ENCODE measurements around the gene DMRT3. TPM values are rescaled to one million over a fixed set of nuclear protein-coding genes. Genes with fewer than 3 reads are reported as not detected.

DMRT3 gene, protein sequence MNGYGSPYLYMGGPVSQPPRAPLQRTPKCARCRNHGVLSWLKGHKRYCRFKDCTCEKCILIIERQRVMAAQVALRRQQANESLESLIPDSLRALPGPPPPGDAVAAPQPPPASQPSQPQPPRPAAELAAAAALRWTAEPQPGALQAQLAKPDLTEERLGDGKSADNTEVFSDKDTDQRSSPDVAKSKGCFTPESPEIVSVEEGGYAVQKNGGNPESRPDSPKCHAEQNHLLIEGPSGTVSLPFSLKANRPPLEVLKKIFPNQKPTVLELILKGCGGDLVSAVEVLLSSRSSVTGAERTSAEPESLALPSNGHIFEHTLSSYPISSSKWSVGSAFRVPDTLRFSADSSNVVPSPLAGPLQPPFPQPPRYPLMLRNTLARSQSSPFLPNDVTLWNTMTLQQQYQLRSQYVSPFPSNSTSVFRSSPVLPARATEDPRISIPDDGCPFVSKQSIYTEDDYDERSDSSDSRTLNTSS
- 1.1 TPM for total RNA-seq
- long read RNA-seq, partial matches to known transcripts: 0 of 1 reads
- long read RNA-seq, other reads (novel, unspliced or antisense): 0 of 1 reads

DNA sequence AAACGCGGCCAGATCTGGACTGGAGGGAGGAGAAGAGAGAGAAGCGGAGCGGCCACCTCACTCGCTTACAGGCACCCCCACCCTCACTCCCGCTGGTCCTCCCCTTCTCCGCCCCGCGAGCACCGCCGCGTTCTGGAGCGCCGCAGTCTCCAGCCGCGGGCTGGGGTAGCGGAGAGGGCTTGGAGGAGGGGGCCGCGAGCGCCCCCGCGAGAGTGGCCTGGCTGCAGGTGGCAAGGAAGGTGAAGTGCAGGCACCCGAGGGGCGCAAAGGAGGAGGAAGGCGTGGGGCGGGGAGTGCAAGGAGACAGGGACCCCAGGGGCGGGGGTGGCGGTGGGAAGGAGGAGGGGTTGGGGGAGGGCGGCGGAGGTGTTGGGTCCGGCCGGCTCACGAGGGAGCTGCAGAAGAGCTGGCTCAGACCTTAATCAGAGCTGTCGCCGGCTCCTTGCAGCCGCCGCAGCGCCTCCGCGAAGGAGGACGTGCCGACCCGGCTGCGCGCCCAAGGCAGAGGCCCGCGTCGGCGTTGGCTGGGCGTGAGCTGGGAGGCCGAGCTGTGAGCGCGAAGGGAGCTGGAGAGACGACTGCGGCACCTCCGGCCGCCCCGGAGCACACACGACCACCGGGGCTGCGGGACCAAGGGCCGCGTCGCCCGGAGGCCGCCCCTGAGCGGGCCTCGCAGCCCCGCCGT is at the start of gene DMRT3:
TSS of gene DMRT3 (plus strand) at position 398 of the 685 bp plus-strand sequence. CDS start 347 bp downstream, outside the sequence.
- DNase-seq (ENCODE audit: low spot score): no peak

DNA sequence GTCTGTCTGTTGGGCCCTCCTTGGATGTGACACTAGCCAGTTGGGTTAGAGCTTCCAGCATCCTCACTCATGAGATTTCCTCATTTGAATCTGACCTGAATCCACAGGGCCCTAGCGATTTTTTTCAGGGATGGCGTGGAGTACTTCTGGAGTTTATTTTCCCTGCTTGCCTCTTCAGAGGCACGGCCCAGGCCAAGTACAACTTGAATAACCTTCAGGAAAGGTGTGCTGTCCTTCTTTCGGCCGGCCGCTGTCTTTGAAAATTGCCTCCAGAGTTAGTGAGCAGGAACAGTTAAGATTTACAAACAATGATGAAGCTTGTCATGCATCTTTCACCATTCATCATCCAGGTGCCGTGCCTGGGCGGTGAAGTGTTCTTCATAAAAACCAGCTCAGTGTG is 49.5 kb upstream of the DMRT3 start:
- no peak for DNase-seq (ENCODE audit: low spot score)

DNA sequence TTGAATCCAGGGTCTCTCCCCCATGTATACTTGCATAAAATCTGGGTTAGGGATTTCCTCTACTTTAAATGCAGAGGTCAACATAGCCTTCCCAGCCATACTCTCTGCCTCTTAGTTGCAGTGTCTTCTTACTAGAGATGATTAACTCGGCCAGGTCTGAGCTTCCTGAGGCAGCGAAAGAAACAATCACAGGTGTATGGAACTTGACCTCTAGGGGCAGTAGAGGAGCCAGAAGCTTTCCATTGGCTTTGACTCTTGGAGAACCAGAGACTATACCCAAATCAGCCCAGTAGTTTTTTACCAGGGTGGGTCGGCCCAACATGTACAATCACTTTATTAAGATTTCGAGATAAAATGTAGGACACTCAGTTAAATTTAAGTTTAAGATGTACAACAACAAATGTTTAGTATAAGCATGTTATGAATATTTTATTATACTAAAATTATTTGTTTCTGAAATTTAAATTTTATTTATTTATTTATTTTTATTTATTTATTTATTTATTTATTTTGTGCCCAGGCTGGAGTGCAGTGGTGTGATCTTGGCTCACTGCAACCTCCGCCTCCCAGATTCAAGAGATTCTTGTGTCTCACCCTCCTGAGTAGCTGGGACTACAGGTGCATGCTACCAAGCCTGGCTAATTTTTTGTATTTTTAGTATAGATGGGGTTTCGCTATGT is 48.0 kb upstream of the DMRT3 start:
- no peak for DNase-seq (ENCODE audit: low spot score)

DNA sequence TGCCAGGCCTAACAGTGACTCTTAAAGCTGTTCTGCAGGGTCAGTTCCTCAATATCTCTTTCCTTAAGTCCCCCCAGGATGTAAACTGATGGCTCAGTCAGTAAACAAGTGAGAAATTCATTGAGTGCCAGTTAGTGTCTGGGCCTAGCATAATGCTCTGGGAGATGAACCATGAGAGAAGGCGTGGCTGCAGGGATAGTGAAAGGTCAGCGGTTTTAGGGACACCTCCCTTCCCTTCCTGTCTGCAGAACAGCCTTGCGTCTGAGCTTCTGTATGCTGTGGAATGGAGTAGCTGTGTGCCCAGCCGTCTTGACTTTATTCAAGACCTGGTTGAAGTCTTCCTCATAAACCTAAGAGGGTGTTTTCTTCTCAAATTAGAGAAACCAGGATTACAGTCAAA is 46.7 kb upstream of the DMRT3 start:
- no peak for DNase-seq (ENCODE audit: low spot score)

DNA sequence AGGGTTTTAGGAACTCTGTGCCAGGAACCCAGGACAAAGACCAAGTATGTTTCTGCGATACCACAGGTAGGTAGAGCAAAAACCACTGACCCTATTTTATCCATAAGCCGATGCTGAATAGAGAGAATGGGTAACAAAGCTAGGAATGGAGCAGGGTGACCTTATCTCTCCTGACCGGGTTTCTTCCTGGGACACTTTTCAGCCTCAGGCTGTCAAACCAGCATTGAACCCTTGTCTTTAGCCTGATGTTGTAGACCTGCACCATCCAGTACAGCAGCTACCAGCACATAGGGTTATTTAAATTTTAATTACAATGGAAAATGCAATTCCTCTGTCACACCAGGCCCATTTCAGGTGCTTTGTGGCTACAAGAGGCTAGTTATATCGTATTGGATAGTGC is 43.1 kb upstream of the DMRT3 start:
- no peak for DNase-seq (ENCODE audit: low spot score)

DNA sequence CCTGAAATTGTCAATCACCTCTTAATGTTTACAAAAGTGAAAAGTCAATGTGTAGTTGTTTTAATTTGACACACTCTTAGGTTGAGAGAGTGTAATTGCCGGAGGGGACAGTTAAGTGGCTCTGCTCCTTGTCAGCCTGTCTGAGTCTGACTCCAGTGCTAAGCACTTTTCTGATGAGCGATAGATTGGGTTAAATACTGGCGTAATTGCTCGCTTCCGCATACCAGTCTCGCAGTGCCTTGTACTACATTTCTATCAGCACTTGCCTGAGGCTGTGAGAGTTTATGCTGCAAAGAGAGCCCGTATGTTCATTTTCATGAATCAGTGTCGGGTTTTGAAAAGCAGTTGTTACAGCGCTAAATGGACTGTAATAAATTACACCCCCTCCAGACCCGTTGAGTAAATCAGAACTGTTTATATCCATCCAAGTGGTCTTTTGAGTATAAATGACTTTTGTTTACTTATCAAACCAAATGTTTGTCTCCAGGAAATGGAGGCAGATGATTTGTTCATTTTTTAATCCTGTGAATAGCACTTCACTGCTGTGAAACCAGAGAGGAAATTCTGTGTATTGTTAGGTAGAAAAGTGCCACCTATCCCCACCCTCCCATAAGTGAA is 41.0 kb upstream of the DMRT3 start:
- no peak for DNase-seq (ENCODE audit: low spot score)

DNA sequence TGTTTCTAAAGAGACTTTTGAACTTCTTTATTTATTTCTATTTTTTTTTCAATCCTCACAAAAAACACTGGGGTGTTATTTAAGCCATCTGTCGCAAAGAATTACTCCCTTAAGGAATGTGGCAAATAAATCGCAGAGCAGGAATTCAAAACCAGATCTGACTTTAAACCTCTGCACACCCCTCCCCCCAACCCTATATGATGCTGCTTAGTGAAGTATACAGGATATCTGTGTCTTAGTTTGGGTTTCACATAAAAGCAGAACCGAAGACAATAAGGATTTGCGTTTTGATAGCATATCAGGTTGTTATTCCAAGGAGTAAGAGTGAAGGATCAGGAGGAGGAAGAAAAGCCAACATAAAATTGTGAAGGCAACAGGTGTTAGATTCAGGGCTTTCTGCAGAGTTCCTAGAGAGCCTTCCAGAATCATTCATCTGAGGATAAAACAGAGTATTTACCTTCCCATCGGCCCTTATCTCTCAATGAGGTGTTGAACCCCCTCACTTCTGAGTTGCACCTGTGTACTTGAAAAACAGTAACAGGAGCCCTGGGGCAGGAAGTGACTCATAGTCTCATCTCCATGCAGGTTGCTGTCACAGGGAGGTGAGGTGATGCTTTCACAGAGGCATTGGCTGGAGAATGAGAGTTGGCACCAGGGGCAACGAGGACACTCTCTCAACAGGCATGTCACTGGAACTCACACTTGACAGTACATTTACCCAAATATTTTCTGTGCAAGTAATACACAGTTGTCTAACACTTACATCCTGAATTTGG is 33.5 kb upstream of the DMRT3 start:
- DNase-seq (ENCODE audit: low spot score): no peak

DNA sequence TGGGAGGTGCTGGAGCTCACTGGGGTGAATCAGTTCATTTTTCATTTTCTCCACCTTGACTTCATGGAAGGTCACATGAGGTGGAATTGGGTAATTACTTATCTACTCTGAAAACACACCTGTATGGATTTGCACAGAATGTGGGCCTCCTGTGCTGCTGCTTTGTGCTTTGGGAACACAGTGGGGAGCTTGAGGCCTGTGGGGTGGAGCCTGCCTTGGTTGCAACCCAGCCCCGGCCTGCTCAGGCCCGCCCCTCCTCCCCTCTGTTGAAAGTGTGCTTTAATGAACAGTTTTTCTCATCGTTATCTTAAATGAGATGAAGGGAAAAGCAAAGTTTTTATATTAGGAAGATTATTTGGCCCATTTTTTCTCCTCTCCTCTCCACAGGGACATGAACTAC is 28.5 kb upstream of the DMRT3 start:
- DNase-seq (ENCODE audit: low spot score): no peak

DNA sequence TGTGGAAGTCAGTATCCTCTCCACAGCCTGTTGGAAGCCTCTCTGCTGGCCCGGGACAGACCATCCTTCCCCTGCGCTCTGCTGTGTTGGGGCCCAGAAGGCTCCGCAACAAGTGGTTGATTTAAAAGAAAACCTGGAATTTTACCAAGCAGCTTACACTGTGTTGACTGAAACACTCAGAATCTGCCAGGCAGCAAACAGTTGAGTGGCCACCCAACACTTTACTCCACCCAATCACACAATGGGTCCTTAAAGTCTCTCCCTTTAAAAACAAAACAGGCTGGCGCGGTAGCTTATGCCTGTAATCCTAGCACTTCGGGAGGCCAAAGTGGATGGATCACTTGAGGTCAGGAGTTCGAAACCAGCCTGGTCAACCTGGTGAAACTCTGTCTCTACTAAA is 28.0 kb upstream of the DMRT3 start:
- DNase-seq (ENCODE audit: low spot score): no peak

DNA sequence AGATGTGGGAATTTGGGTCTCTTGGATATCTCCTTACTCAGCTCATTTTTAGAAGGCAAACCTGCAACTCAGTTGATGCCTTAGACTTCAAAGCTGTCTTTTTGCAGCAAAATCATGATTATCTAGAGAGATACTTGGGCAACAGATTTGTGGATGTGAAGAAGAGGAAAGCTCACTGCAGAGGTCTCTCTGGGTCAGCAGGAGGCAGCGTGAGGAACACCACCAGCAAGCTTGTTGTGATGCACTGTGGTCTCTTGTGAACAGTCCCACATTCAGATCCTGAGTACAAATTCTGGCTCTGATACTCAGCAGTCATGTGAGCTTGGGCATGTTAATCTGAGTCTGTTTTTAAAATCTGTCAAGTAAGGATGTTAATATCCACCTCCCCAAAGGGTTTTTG is 26.3 kb upstream of the DMRT3 start:
- DNase-seq (ENCODE audit: low spot score): no peak

DNA sequence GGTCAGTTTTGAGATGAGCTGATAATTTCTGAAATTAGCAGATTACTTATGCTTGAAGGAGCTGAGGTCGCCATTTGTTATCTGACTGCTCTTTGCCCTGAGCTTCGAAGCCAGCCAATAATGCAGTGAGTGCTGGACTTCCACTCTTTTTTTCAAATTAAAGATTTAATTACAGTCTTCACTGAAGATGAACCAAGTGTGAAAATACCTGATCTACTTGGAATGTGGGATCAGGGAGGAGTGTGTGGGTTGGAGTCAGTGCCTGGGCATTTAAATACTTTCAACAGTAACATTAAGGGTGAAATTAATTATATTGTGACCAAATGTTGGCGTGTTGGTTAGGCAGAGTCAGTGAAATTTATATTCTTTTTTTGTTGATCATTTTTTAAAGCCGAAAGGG is 23.9 kb upstream of the DMRT3 start:
- DNase-seq (ENCODE audit: low spot score): no peak

DNA sequence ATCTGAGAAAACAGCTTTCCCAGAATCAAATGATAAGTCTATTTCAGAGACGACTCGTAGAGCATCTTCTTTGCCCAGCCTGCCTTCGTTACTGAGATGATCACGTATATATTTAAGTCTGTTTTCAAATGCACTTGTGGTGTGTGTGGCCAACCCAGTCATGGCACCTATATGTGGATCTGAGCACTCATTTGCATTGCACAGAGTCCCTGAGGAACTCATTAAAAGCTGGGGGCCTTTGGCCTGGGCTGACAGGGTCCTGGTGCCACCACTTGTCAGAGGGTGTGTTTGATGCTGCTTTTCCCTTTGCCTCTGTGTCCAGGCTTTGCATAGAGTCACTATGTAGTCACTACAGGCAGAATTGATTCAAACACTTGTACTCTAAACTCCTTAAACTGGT is 17.4 kb upstream of the DMRT3 start:
- no peak for DNase-seq (ENCODE audit: low spot score)

DNA sequence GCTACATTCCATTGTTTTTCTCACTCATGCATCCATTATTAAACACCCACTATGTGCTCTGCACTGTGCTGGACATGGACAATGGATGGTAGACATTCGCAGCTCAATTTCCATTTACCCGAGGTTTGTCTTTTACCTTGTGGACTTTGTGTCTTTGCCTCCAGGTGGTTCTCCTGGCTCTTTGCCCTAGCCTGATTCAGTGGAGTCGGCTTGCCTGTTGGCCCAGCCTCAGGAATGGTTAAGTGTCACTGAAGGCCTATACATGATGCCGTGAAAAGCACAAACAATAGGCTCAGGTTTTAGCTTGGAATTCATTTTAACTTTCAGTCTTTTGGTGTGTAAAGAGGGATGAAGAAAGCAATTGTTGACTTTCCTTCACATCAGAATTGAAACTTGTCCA is 16.5 kb upstream of the DMRT3 start:
- DNase-seq (ENCODE audit: low spot score): no peak

DNA sequence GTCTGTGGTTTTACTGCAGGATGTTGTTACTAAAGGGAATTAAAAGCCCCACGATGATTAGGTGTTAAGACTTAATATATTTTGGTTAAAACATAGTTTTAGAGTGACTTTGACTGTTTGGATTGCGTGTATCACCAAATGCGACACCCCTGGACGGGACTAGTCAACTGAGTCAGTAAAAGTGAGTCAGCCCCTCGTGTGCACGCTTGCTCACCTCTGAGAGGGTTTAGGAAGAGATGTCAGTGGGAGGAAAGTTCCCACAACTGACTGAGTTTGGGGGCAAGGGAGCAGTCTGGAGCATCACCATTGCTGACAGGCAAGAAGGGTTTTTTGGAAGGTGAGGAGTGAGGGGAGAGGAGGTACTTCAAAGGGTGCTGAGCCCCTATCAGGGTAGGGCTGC is 14.4 kb upstream of the DMRT3 start:
- DNase-seq (ENCODE audit: low spot score): no peak

DNA sequence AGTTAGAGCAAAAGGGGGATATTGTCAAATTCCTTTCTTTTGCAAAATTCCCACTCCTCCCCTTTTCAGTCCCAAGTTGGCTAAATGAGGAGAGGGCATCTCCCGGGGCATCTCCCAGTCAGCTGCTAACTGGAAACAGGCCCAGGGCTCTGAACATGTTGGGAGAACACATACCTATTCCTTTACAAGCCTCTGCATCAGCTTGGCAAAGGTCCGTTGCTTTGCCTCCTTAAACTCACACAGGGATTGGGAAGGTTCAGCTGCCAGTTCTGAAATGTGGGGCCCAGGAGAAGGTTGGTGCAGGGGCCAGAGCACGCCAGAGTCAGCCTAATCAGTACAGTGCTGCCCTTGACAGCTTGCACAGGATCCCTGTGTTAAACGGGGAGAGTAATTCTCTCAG is 11.0 kb upstream of the DMRT3 start:
- no peak for DNase-seq (ENCODE audit: low spot score)

DNA sequence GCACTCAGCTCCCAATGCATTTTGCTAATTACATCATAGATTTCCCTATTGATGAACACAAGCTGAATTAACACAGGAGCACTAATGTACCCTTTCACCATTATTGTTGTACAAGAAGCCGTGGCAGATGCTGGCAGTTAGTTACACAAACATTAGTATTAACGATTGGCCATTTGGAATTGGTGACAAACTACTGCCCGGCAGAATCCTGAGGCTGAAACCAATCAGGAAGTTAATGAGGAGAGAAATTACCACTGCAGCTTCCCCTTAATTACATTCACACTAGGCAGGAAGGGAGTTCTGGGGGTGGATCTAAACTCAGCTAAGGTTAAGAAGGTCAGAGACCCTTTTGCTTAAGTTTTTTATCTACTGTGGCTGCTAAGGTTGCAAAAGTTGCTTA is 9.6 kb upstream of the DMRT3 start:
- no peak for DNase-seq (ENCODE audit: low spot score)

DNA sequence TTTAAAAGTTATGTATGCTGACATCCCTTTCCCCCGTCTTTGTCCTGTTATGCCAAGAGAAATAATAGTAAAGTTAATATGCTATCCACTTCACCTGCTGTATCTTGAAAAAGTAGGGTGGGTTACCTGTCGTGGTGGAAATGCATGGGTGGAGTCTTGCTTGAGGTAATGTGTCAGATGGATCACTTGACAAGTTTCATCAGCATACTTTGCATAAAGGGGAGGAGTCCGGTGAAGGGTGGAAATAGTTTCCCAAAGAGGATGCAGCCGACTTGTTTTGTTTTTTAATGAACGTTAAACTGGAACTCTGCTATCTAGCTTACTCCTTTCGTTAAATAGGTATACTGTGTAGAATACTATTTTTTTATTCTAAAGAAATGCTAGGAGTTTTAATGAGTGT is 9.0 kb upstream of the DMRT3 start:
- DNase-seq (ENCODE audit: low spot score): no peak

DNA sequence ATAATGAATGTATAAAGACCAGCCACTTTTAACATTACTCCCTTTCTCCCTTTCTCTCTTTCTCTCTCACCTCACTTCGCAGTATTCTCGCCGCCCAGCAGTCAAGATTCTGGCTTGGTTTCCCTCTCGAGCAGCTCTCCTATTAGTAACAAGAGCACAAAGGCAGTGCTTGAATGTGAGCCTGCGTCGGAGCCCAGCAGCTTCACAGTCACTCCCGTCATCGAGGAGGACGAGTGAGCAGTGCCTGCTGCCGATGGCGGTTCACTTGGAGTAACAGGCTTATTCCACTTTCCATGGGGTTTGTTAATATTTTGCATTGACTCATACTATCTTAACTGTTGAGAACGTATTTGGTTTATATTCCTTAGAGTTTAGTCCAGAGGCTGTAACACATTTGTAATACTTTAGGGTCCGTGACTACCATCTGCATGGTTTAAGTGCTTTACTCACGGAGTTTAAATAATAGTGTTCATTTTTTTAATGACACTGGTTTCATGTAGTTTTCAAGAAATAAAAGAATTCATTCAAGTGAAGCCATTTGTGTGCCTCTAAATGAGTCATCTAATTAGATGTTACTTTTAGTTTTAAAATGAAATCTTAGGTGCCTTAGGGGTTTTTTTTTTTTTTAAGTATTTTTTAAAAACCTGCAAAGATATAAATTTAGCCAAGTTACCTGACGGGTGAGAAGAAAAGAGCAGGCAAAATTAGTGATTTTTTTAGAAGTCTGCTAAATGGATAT is 8.4 kb upstream of the DMRT3 start:
- no peak for DNase-seq (ENCODE audit: low spot score)

DNA sequence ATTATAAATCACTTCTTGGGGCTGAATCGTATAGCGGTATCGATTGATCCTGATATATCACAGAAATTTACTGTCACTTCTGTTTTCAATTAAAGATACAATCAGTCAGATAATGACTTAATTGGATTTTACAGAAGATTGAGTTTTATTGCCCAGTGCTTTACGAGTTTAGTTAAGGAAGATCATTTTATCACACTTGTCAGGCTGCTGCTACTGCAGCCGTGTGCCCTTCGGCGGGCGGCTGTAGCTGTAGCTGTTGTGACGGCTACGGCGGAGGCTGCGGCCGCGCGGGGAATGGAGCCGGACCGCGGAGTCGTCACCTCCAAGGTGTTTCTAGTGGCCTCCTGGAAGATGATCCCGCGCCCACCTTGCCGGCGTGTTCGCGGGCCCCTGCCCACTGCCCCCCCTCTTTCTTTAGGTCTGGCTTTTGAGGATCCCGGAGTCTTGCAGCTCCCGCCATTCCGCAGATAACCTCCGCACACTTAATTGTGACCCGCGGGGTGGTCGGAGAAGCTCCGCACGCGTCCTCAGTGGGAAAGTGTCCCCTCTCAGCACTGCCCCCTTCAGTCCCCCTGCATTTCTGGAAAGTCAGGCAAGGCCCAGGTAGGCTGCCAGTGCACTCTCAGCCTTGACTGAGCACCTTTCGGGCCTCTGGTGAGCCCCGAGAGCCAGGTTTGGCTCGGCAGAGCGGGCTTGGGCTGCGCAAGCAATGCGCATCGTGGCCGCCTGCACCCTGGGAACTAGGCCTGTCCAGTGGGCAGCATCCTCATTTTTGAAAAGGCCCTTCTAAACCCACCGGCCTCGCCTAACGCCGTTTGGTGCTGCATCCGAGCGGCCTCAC is 6.9 kb upstream of the DMRT3 start:
- DNase-seq (ENCODE audit: low spot score): no peak

Data from mesenteric fat pad (tissue), 1 donor.